NCI-H146 (cell line): ENCODE data around the gene NPPC.
"Not testable (repeated sequence)": the region's sequence is repeated elsewhere in the genome, so short reads cannot be mapped to it uniquely, and the experiment has no call there.

Source experiments
- DNase-seq: peaks from one replicate; lab custom pipeline; 2025; lab: John Stamatoyannopoulos, UW

Gene NPPC, protein sequence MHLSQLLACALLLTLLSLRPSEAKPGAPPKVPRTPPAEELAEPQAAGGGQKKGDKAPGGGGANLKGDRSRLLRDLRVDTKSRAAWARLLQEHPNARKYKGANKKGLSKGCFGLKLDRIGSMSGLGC

GRCh38 chr2:231926180-231926741 lies at the start of gene NPPC:
Gene NPPC (minus strand): TSS chr2:231926396. CDS start chr2:231926249, 147 bp downstream.
- DNase-seq, result peak; percentile 77

- no peak for DNase-seq
Observed at GRCh38 chr2:231975001-231975400, 48.8 kb upstream of the NPPC start.

- DNase-seq, result no peak
Observed at GRCh38 chr2:231970461-231970860, 44.3 kb upstream of the NPPC start.

DNA sequence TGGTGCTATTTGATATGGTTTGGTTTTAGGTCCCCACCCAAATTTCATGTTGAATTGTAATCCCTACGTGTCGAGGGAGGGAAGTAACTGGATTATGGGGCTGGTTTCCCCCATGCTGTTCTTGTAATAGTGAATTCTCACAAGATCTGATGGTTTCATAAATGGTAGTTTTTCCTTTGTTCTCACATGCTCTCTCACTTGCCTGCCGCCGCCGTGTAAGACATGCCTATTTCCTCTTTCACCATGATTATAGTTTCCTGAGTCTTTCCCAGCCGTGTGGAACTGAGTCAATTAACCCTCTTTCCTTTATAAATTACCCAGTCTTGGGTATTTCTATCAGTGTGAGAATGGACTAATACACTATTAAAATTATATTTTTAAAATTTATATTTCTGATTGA lies 42.6 kb upstream of the NPPC start:
- DNase-seq, result no peak

DNA sequence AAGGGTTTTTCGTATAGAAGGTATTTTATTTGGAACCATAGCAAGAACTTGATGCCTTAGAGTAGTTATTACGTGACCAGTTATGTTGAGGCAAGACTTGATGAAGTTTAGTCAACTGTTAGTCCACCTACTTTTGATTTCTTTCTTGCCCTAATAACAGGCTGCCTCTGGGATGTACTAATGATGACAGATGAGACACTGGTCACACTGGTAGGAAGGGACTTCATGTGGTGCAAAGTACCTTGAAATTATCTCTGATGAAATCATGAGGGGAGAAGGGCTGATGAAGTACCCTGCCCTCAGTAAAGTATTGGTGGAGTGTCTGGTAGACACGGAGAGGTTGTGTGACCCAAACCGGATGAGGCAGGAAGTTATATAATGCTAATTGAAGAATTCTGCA lies 40.7 kb upstream of the NPPC start:
- DNase-seq, result no peak

GRCh38 chr2:231965102-231965501 lies 38.9 kb upstream of the NPPC start:
- DNase-seq, result no peak

- DNase-seq, result peak; percentile 79
Observed at GRCh38 chr2:231961349-231962166, 35.4 kb upstream of the NPPC start, which contains the start of gene DIS3L2. Gene DIS3L2 (plus strand): TSS chr2:231961713. CDS start chr2:232014928, 53,215 bp downstream.

- DNase-seq, result no peak
Observed at GRCh38 chr2:231960810-231961348, 34.7 kb upstream of the NPPC start.

GRCh38 chr2:231957913-231958763 lies 31.9 kb upstream of the NPPC start:
- no peak for DNase-seq

- no peak for DNase-seq
Observed at GRCh38 chr2:231955758-231956472, 29.7 kb upstream of the NPPC start.

GRCh38 chr2:231951452-231952035 lies 25.3 kb upstream of the NPPC start:
- no peak for DNase-seq

- no peak for DNase-seq
Observed at GRCh38 chr2:231947694-231948093, 21.5 kb upstream of the NPPC start.

- not testable (repeated sequence) for DNase-seq
Observed at GRCh38 chr2:231947112-231947511, 20.9 kb upstream of the NPPC start.

- no peak for DNase-seq
Observed at GRCh38 chr2:231946241-231946814, 20.1 kb upstream of the NPPC start.

DNA sequence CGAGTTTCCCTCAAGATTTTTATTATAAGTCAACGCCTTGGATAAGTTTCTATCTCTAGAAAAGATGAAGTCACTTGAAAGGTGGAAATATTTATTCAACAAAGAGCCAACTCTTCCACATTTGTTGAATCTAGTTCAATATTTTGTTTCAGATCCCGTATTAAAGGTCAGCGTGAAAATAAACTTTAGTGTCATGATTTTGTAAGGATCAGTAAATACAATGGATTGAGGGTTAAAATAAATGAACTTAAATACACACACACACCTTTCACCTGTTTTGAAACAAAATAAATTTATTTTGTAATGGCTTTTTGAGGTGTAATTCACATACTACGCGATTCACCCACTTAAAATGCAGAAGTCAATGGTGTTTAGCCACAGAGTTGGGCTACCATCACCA lies 16.0 kb upstream of the NPPC start:
- DNase-seq, result no peak

- no peak for DNase-seq
Observed at GRCh38 chr2:231941673-231942072, 15.5 kb upstream of the NPPC start.

GRCh38 chr2:231940795-231941194 lies 14.6 kb upstream of the NPPC start:
- no peak for DNase-seq

DNA sequence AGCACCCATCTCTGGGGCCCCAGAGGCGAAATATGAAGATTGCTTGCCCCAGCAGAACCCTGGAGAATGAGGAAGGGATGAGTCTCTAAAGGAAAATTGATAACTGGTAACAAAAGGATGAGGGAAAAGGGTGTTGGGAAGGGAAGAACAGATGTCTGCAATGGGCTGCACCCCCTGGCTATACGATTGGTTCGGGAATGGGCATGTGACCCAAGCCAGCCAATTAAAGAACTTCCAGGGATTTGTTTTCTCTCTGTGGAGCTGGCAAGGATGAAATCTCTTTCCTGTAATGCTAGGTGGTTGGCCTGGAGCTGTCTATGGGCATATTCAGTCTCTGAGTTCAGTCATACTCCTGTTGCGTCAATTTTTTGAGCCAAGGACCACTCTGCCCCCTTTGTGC lies 12.8 kb upstream of the NPPC start:
- DNase-seq, result no peak

DNA sequence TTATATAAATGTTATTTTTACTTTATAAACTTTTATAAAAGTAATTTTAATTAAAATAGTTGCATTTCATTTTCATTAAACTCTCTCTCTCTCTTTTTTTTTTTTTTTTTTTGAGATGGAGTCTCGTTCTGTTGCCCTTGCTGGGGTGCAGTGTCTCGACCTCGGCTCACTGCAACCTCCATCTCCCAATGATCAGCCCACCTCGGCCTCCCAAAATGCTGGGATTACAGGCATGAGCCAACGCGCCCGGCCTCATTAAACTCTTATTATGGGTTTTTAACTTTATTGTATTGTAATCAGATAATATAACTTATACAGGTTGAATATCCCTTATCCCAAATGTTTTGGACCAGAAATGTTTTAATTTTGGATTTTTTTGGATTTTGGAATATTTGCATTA lies 10.9 kb upstream of the NPPC start:
- no peak for DNase-seq

DNA sequence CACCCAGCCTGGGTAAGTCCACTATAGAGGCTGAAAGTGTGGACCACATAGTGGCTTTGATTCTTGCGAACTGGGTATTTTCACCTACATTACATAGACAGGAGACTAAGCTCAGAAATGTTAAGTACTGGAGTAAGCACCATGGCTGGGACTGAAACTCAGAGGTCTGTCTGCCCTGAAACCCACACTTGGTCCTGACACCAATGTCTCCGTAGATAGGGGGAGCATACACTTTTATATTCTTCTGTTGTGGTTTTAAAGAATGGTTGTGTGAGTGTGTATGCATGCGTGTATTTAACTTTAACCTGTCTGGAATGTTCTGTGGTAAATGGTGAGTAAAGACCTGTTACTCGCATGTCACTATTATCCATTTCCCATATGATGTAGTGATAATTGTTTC lies 10.3 kb upstream of the NPPC start:
- DNase-seq, result no peak

GRCh38 chr2:231935815-231936214 lies 9.6 kb upstream of the NPPC start:
- no peak for DNase-seq
